OCI-LY1 (cell line): ENCODE results near the gene SLC10A4.

ENCODE experiments used
- CTCF ChIP-seq: fragments of 200-600 bp; sonication (generic), shearing (Covaris generic); IDR thresholded peaks from 2 replicates; pipeline ENCODE4 v1.5.1; 2017; ENCODE audit warnings: mild to moderate bottlenecking, antibody characterized with exemption, low read length, moderate library complexity, mixed read lengths
- EZH2 ChIP-seq: fragments of 200-600 bp; sonication (generic), shearing (Covaris generic); IDR thresholded peaks from 2 replicates; pipeline ENCODE4 v1.8.0; 2017; ENCODE audit warnings: borderline replicate concordance, mixed run types, mild to moderate bottlenecking, antibody characterized with exemption, low read length, moderate library complexity, mixed read lengths

- TF ChIP-seq EZH2 (no peak), CTCF (no peak)
Measured at GRCh38 chr4:48449151-48449550, 34.0 kb upstream of the SLC10A4 start.
